ENCODE data around the gene SHC3.

SHC3 gene

DNA sequence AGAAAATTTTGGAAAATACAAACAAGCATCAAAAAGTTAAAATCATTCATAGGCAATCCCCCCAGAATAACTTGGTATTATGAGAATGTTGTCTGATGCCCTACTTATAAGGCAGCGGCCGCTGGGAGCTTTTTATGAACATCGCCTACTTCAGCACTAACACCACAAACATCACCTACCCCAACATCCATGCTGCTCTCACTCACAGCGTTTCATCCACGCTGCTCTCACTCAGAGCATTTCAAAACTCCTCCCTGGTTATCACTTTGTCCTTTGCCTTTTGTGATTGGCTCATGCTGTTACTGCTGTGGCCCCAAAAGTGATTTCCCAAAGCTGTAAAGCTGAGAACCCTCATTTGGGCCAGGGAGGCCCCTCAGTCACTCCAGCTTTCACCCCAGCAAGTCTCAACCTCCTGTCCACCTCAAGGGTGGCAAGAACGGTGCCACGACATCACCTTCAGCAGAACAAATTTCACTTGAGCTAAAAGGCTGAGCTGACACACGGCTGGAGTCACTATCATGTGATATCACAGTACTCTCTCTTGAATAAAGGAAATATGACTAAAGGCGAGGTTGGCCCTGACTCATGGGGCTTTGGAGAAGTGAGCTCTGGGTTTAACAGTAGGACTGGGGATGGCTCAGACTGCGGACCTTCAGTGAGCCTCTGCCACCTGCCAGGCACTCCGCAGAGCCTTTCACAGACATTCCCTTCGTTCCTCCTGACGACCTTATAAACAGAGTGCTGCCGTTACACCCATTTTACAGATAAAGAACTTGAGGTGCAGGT lies 25.2 kb downstream of the SHC3 start:
- no peak for FAIRE-seq

DNA sequence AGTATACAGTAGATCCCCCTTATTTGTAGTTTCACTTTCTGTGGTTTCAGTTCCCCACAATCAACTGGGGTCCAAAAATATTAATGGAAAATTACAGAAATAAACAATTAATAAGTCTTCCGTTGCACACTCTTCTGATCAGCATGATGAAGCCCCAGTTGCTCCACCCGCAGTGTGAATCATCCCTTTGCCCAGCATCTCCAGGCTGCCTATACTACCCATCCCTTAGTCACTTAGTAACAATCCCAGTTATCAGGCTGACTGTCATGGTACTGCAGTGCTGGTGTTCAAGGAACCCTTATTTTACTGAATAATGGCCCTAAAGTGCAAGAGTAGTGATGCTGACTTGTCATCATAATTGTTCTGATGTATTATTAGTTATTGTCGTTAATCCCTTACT lies 28.9 kb downstream of the SHC3 start:
- FAIRE-seq: no peak

DNA sequence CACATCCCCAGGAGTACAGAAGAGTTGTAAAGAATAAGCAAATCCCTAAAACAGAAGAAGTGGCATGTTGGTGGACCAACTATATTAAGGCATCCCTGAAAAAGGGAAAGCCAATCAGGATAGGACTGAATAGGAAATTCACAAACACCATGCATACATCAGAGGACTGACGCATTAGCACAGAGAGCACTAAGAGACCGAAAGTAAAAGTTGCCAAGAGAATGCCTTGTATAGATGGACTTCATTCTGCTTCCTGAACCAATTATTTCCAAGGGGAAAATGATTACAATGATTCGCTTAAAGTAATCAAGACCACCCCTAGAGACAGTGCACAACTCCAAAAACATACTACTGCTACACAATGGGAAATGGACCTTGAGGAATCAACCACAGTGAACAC lies 33.5 kb downstream of the SHC3 start:
- FAIRE-seq: no peak

DNA sequence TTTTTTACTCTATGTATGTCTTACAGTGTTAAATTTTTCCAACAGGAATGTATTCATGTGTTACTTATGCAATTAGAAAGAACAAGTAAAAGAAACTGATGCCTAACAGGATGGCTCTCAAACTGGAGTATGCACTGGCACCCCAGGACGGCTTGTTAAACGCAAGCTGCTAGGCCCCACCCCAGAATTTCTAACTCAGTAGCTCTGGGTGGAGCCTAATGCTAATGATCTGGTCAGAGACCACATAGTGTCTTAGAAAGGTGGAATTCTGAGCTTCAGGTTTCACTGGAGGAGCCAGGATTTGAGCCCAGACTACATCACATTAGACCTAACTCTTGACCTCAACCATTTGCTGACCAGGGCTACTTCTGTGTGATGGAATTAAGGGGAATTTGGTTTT lies 34.4 kb downstream of the SHC3 start:
- no peak for FAIRE-seq

DNA sequence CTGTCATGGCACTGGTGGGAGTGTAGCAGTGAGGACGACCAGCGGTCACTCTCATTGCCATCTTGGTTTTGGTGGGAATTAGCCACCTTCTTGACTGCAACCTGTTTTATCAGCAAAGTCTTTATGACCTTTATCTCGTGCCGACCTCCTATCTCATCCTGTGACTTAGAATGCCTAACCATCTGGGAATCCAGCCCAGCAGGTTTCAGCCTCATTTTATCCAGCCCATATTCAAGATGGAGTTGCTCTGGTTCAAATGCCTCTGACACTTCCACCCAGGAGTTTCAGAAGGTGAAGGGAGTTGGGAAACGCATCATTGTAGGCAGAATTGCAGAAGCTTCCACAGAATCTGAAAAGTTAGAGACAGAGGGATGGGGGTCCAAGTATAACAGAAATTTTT lies 35.4 kb downstream of the SHC3 start:
- no peak for FAIRE-seq

DNA sequence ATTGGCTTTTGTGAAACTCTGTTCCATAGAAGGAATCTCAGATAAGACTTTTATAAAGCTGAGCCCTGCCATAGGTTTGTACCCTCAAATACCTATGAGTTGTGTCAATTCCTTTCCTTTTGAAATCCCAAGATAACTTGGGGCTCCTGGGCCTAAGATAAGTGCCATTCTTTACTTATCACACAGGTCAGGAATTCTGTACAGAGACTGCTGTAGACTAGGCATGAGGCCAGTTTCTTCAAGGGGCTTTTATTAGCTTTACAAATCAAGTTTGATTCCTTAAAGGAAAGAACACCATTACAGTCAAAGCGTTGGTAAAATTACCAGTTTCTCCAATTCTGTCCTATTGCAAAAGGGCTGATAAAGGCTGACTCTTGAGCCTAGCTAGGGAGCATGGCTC lies 39.2 kb downstream of the SHC3 start:
- no peak for FAIRE-seq

DNA sequence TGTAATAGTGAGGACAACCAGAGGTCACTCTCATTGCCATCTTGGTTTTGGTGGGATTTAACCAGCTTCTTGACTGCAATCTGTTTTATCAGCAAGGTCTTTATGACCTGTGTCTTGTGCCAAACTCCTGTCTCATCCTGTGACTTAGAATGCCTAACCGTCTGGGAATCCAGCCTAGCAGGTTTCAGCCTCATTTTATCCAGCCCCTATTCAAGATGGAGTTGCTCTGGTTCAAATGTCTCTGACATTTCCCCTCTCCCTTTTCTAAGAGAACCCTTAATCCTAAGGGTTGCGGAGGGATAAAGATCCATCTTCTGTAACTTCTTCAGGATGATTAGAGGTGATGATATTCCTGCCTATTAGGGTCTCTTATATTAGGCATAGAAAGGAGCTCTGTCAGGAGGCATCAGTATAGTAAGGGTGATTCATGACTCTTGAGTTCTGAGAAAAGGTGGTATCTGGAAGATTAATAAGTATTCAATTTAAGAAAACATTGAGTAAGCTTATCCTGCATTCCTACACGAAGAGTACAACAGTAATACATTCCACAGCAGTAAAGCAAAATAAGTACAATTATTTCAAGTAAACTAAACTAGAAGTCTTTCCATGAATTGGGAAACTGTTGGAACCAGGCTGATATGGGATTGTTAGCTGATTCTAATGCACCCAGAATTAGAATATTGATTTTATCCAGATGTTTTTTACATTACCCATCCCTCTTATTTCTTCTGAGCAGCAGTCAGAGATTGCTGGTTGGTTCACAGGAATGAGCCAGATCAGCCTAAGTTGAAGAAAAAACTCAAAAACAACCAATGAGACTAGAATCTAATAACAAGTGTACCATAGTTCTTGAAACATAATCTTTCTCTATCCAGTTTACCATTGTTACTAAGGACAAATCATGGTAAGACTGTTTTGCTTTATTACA lies 39.9 kb downstream of the SHC3 start:
- peak; percentile 18 for FAIRE-seq

DNA sequence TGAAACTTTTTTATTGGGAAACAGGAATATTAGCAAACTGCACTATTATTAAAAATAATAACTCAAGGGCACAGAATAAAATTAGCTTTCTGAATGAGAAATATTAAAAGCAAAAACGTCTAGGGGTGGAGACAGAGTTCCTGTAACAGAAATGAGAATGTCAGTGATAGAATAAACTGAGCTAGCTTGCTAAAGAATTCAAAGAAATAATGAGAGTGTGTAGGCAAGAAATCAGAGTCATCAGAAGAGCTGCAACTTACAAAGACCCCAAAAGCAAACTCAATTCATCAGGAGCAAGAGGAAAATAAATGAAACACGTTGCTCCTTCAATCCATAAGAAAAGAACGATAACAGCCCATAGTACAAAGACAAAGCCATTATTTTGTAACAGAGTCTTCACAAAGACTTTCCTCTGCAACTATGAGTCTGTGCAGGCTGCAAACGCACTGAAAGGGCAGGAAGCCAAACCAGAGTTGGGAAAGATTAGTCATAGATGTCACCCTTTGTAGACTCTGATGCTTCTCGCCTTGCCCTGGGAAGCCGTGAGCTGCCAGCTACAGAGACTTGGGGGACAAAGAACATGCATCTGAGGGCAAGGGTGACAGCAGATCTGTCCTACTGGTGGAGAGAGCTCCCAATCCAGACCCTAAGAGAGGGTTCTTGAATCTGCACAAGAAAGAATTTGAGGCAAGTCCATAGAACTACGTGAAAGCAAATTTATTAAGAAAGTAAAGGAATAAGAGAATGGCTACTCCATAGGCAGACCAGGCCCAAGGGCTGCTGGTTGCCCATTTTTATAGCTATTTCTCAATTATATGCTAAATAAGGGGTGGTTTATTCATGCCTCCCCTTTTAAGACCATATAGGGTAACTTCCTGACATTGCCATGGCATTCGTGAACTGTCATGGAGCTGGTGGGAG lies 40.8 kb downstream of the SHC3 start:
- FAIRE-seq: no peak

DNA sequence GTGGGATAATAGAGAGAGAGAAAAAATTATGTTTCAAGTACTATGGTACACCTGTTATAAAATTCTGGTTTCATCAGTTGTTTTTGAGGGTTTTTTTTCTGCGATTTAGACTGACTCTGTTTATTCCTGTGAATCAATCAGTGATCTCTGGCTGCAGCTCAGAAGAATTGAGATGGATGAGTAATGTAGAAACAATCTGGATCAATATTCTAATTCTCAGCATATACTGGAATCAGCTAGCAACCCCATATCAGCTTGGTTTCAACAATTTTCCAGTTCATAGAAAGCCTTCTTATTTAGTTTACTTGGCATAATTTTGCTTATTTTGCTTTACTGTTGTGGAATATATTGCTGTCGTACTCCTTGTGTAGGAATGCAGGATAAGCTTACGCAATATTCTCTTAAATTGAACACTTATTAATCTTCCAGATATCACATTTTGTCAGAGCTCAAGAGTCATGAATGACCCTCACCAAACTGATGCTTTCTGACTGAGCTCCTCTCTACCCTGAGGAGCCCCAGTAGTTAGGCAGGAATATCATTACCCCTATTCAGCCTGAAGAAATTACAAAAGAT lies 42.9 kb downstream of the SHC3 start:
- no peak for FAIRE-seq

DNA sequence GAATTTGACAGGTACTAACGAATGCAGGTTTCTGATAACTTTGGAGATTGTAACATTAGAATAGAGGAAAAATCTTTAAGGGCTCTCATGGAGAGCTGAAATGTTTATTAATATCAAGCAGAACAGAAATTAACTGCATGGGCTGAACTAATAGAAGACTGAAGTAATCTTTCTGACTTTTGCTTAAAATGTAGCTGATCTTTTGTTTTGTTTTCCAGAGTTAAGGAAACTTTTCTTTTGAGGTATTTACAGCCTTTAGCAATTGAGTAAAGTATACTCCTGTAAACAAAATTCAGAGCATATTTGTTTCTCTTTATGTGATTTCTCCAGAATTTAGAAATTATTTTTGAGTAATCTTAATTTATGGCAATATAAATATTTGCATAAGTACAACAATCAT lies 43.9 kb downstream of the SHC3 start:
- no peak for FAIRE-seq

DNA sequence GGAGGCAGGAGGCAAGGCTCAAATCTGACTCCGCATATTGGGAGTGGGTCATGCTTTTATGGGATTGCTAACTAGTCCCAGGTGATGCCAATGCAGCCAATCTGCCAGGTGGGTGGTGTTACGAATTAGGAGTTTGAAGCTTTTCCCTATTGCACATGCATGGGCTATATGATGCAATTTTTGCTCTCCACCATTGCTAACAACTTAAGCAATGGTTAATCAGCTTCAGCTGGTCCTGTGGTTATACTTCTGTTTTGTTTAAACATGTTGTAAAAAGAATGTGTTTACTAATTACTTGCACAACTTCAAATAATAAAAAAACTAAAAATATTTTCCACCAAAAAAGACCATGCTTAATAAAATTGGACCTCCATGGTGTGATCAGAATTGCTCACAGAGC lies 55.7 kb downstream of the SHC3 start:
- FAIRE-seq: peak; percentile 94

DNA sequence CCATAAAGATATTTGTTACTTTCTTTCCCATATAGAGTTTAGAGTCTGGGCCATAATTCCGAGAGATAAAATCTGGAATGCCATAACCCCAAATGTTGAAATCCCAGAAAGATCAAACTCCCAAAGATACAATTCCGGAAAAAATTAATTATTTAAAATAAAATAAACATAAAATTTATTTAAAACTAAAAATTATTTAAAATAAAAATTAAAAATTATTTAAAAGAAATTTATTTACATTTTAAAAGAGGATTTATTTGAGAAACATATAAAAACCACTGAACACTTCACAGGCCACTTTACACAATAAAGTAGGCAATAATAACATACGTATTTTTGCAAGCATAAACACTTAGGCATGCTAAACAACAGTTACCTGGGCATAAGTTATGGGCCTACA lies 57.9 kb downstream of the SHC3 start:
- FAIRE-seq: peak; percentile 89

DNA sequence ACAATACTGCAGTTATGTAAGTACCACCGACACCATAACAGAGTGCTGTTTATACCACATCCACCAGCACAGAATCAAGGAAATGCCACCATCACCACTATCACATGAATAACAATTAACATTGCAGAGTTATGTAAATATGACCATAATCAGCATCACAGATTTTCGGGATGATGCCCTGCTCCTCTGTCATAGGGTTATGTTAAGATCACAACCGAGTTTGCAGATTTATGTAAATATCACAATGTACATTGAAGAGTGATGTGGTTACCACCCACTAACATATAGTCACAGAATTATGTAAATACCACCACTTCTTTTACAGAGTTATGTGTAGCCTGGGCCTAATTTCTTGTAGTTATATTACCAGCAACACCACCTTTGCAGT lies 61.8 kb downstream of the SHC3 start:
- FAIRE-seq: no peak

DNA sequence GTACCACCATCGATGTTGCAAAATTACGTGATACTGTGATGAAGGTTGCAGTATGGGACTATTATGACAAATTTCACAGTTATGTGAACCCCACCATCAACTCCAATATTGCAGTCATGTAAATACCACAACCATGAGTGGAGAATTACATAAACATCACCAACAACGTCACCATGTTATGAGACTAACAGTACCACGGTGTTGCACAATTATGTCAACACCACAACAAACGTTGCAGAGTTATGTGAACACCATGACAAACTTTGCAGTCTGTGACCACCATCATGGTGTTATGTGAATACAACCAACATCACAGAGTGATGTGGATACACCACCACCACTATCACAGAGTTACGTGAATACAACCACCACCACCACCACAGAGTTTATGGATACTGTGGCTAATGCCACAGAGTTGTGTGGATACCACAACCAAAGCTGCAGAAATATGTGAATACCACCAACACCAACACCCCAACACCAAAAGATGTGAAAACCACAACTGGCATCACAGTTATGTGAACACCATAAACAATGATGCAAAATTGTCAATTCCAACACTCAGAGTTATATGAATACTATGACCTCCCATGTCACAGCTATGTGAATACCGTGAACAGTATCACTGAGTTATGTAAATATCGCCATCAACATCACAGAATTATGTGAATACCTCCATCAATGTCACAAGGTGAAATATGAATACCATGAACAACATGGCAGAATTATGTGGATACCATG lies 62.4 kb downstream of the SHC3 start:
- no peak for FAIRE-seq

DNA sequence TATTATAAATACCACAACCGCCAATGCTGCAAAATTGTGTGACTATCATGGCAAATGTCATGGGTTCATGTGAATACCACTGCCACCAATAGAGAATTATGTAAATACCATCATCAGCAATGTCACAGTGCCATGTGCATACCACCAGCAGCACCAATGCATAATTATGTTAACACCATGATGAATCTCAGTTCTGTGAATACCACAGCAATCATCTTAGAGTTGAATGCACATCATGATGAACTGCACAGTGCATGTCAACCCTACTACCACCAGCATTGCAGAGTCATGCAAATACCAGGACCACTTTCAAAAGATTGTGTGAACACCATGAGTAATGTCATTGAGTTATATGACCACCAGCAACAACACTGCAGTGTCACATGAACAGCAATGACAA lies 63.2 kb downstream of the SHC3 start:
- no peak for FAIRE-seq

DNA sequence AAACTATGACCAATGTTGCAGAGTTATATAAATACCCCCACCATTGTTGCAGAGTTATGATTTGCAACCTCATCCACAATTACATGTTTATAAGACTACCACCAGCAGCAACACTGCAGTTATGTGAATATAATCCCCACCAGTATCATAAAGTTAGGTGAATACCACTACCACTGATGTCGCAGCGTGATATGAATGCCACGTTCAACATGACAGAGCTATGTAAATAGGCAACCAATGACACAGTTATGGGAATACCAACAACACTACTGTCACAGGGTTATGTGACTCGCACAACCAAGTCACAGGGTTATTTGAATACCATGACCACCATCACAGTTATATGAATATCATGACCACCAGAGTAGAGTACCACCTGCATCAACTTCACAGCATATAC lies 63.9 kb downstream of the SHC3 start:
- no peak for FAIRE-seq

DNA sequence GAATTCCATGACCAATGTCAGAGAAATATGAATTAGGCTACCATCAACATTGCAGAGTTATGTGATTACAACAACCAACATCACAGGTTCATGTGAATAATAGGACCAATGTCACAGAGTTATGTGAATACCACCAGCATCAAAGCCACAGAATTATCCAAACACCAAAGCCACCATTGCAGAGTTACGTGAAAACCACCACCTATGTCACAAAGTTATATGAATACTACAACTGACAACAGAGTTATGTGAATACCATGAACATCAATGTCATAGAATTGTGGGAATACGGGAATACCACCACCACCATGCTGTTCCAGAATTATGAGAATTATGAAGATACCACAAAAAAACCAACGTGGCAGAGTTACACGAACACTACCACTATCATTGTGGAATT lies 64.8 kb downstream of the SHC3 start:
- no peak for FAIRE-seq

DNA sequence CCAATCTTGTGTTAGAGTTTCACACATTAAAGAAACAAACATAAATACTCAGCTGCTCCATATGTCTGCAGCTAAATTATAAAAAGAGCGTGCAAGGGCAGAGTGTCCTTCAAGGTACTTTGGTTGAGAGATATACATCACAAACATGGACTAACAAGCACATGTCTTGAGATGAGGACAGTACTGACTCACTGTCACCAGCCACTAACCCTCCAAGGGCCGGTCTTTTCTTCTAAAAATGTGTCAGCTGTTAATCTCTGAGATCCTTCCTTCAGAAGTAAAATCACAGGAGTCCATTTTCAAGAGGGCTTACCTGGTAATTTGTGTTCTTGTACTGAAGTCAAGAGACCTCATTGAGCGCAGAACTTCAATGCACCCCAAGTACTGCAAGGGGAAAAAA lies 66.4 kb downstream of the SHC3 start:
- FAIRE-seq: no peak

DNA sequence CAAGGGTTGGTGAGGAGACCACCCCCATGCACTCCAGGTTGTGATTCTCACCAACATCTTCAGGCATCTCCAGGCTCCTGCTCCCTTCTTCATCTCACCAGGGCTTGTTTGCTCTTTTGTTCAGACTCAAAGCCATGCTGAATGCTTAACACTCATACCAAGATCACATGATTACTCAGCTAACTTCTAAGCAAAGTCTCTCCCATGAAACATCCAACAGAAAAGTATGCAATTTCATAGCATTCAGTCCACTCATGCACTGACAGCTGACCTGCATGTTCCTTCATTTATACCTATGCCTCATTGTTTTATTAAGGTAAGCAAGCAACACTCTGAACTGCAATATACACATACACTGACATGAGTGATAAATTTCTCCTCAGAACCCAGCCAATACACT lies 69.0 kb downstream of the SHC3 start:
- no peak for FAIRE-seq

DNA sequence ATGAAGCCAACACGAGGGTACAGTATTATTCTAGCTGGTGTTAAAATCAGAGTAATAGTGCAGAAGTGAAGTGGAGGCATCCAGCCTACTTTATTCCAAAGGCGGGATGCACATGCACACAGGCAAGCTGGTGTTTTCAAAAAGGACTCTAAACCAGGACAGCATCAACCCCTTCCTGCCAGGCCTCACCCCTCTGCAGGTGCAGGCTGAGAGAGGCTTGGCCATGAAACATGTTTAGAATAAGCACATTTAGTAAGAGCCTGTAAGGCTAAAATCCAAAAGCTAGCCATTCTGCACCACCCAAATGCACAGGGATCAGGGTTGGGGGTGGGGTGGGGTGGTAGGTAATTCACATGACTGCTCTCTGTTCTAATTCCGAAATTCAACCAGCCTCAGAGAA lies 71.2 kb downstream of the SHC3 start:
- FAIRE-seq: no peak

DNA sequence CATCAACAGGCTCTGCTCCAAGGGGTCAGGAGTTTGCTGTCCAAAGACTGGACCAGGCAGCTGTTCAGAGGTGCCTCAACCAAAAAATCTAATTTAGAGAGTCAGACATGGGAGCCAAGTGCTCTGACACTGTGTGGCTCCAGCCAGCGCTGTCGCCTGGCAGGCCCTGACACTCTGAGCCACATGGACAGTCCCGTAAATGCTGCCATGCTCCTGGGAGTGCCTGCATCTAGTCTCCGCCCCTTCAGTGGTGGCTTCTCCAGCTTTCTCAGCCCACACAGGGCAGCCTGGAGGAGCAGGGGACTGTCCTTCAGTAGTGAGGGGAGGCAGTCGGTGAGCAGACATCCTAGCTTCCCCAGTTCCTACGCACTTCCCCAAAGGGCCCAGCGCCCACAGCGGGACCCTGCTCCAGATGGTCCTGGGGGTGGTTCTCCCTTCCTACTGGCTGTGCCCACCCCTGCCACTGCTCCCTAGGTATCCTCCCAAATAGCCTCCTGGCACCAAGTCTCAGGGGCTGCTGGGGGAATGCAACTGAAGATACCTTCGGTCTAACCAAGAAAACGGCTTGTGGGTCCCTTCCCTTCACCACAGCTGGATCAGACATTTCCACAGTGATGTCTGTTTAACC lies 72.3 kb downstream of the SHC3 start:
- FAIRE-seq: no peak

DNA sequence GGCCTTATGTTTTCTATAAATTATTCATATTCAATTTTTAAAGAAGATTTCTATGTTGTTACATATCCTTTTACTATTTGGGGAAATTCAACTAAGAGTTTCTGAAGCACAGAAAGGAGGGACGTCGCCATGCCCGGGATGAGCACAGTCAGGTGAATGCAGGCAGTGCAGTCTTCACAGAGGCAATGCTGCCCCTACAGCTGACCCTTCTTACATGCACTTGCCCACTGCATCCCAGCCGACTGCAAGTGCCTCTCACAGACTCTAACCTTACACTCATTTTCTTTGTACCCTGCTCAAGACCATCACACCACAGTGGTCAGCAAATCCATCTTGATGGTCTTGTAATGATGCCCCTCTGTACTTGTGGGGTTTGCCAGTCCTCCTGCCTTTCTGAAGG lies 73.8 kb downstream of the SHC3 start:
- no peak for FAIRE-seq
